Prostate gland (tissue), 2 donors: ENCODE results near the gene LINC00237. TPM values are rescaled to one million over a fixed set of nuclear protein-coding genes. Genes with fewer than 3 reads are reported as not detected.

ENCODE experiments used
- DNase-seq: peaks from one replicate; pipeline ENCODE4 v3.0.0-alpha.2; 2019; ENCODE audit warnings: low spot score
- H3K27ac ChIP-seq, 2 donors: fragments of 200-600 bp; sonication (generic); 2 replicates each; pipeline ENCODE4 v1.5.1; 2017 to 2019
- H3K27me3 ChIP-seq: fragments of 200-600 bp; sonication (generic); replicated peaks from 2 replicates; pipeline ENCODE4 v1.5.1; 2019; ENCODE audit not compliant: insufficient read depth
- H3K36me3 ChIP-seq, 2 donors: fragments of 200-600 bp; sonication (generic); 1 replicate in 1 of 2; 2 replicates in 1 of 2; pipeline versions ENCODE4 v1.5.1 to v1.8.1; 2017 to 2019
- H3K4me1 ChIP-seq: fragments of 200-600 bp; sonication (generic); replicated peaks from 2 replicates; pipeline ENCODE4 v1.5.1; 2019
- H3K4me3 ChIP-seq, 2 donors: fragments of 200-600 bp; sonication (generic); 2 replicates each; pipeline ENCODE4 v1.5.1; 2017 to 2019
- H3K9me3 ChIP-seq: fragments of 200-600 bp; sonication (generic); 2 replicates; pipeline ENCODE4 v1.5.1; 2017
- CTCF ChIP-seq, 4 experiments: fragments of 200-600 bp in 2 of 4; fragments of 450-650 bp in 2 of 4; sonication (generic) in 2 of 4; IDR thresholded peaks; 1 replicate in 3 of 4; 2 replicates in 1 of 4; pipeline ENCODE4 v1.5.1; 2016 to 2019; ENCODE audit warnings: antibody characterized with exemption in 4 of 4, mild to moderate bottlenecking in 2 of 4, moderate library complexity in 2 of 4
- POLR2A ChIP-seq: fragments of 450-650 bp; IDR thresholded peaks from one replicate; pipeline ENCODE4 v1.6.1; 2016; ENCODE audit warnings: antibody characterized with exemption, mild to moderate bottlenecking
- POLR2AphosphoS5 ChIP-seq: sonication (generic); formaldehyde crosslinking; IDR thresholded peaks from one replicate; pipeline ENCODE4 v1.6.1; 2017; ENCODE audit warnings: antibody characterized with exemption
- WGBS: methylation state at CpG from one replicate; pipeline ENCODE4 v1.1.5; 2018; 5-methylcytosine and 5-hydroxymethylcytosine counted together
- intact Hi-C: fragments of 100-400 bp; cut with DNase I; formaldehyde crosslinking; loops from one replicate; pipeline ENCODE4 v1.14.2; 2022
- total RNA-seq, 2 donors: library from RNA; depleted of rRNA; stranded (reverse); fragments of >200 nt; gene quantifications; one replicate each; pipeline ENCODE4 v1.1.0, GENCODE V29; 2016

LINC00237 gene
- total RNA-seq: not detected

- TF ChIP-seq CTCF (IDR thresholded peaks at IDR 0.05) (no peak), POLR2AphosphoS5 (no peak), POLR2A (no peak)
- no peaks in the 10 kb centered on the region for H3K9me3 ChIP-seq
- intact Hi-C loops: no loop called here
- DNase-seq: no peak
- H3K27me3 ChIP-seq: peaks cover 50% of the 10 kb centered on the region
- H3K36me3 ChIP-seq: no peaks in the 10 kb centered on the region
- 9% methylated on average over 43 of the region's 43 CpGs for WGBS
- no peak within 1 kb of the TSS for H3K4me3 ChIP-seq
- no peak within 1 kb of the TSS for H3K27ac ChIP-seq
- H3K4me1 ChIP-seq: no peaks in the 10 kb centered on the region
Measured at GRCh38 chr20:21106171-21107017, at the start of gene LINC00237. Gene LINC00237 (minus strand): TSS chr20:21106358.

GRCh38 chr20:21155268-21155667 is 49.1 kb upstream of the LINC00237 start:
- Histone ChIP-seq H3K9me3 (no peaks in the 10 kb centered on the region), H3K36me3 (no peaks in the 10 kb centered on the region), H3K4me3 (no peak overlapping the region), H3K27ac (no peak overlapping the region), H3K4me1 (peaks cover 2% of the 10 kb centered on the region), H3K27me3 (no peaks in the 10 kb centered on the region)
- intact Hi-C loops: no loop called here
- 97% methylated on average over 5 of the region's 5 CpGs for WGBS
- TF ChIP-seq POLR2AphosphoS5 (no peak), POLR2A (no peak)
- DNase-seq: no peak

- H3K4me3 ChIP-seq: no peak overlapping the region
- 32% methylated on average over 2 of the region's 2 CpGs for WGBS
- intact Hi-C loops: no loop called here
- H3K9me3 ChIP-seq: no peaks in the 10 kb centered on the region
- H3K27ac ChIP-seq: peak overlapping the region in 1 of 2 donors; percentile 2
- H3K4me1 ChIP-seq: peaks cover 2% of the 10 kb centered on the region
- no peaks in the 10 kb centered on the region for H3K27me3 ChIP-seq
- DNase-seq: no peak
- TF ChIP-seq POLR2AphosphoS5 (no peak), CTCF (IDR thresholded peaks at IDR 0.05) (no peak), POLR2A (no peak)
- H3K36me3 ChIP-seq: no peaks in the 10 kb centered on the region
Measured at GRCh38 chr20:21154692-21155091, 48.5 kb upstream of the LINC00237 start.

GRCh38 chr20:21151791-21152190 is 45.6 kb upstream of the LINC00237 start:
- TF ChIP-seq POLR2AphosphoS5: no peak
- TF ChIP-seq POLR2A: no peak
- no peak for TF ChIP-seq CTCF (IDR thresholded peaks at IDR 0.05)
- no peak overlapping the region for H3K4me3 ChIP-seq
- DNase-seq: no peak
- H3K9me3 ChIP-seq: no peaks in the 10 kb centered on the region
- no peaks in the 10 kb centered on the region for H3K27me3 ChIP-seq
- no peaks in the 10 kb centered on the region for H3K36me3 ChIP-seq
- peaks cover 2% of the 10 kb centered on the region for H3K4me1 ChIP-seq
- intact Hi-C loops: no loop called here
- no peak overlapping the region for H3K27ac ChIP-seq
- 84% methylated on average over 5 of the region's 5 CpGs for WGBS

GRCh38 chr20:21149344-21149743 is 43.2 kb upstream of the LINC00237 start:
- H3K36me3 ChIP-seq: no peaks in the 10 kb centered on the region
- no peak for TF ChIP-seq POLR2A
- TF ChIP-seq CTCF (IDR thresholded peaks at IDR 0.05): no peak
- TF ChIP-seq POLR2AphosphoS5: no peak

More at GRCh38 chr20:21149344-21149743, 43.2 kb upstream of the LINC00237 start:
- no peaks in the 10 kb centered on the region for H3K9me3 ChIP-seq
- H3K4me3 ChIP-seq: no peak overlapping the region
- H3K27ac ChIP-seq: no peak overlapping the region
- whole genome bisulfite sequencing: 71% methylated on average over 9 of the region's 9 CpGs
- no peak for DNase-seq
- H3K4me1 ChIP-seq: no peaks in the 10 kb centered on the region
- no peaks in the 10 kb centered on the region for H3K27me3 ChIP-seq
- intact Hi-C loops: no loop called here
